HTR-8/SVneo (cell line): ENCODE results near the gene TXN.

Source experiments
- DNase-seq: peaks from one replicate; pipeline ENCODE4 v3.0.0; 2011; ENCODE audit warnings: low spot score, mixed read lengths; ENCODE audit not compliant: insufficient read length
- FAIRE-seq: peaks from 2 replicates; lab custom pipeline; 2011; peaks lifted over from hg19 to GRCh38; lab: Jason Lieb, UNC

TXN gene

GRCh38 chr9:110256380-110257096 lies at the start of gene TXN:
Gene TXN (minus strand): TSS chr9:110256507. CDS start chr9:110256435, 72 bp downstream.
- peak; percentile 33 for FAIRE-seq
- peak; percentile 80 for DNase-seq

- FAIRE-seq (no peak), DNase-seq (no peak)
Observed at GRCh38 chr9:110303133-110303532, 46.8 kb upstream of the TXN start.

GRCh38 chr9:110298043-110298605 lies 41.8 kb upstream of the TXN start:
- DNase-seq (no peak), FAIRE-seq (no peak)

GRCh38 chr9:110293248-110293647 lies 36.9 kb upstream of the TXN start:
- FAIRE-seq, result no peak

GRCh38 chr9:110291921-110292557 lies 35.7 kb upstream of the TXN start:
- FAIRE-seq (no peak), DNase-seq (no peak)

More at GRCh38 chr9:110293248-110293647, 36.9 kb upstream of the TXN start:
- DNase-seq, result no peak

GRCh38 chr9:110290001-110290400 lies 33.7 kb upstream of the TXN start:
- no peak for FAIRE-seq
- DNase-seq, result no peak

GRCh38 chr9:110288503-110288902 lies 32.2 kb upstream of the TXN start:
- FAIRE-seq, result no peak
- no peak for DNase-seq

GRCh38 chr9:110287289-110287680 lies 31.0 kb upstream of the TXN start:
- no peak for FAIRE-seq
- DNase-seq, result no peak

GRCh38 chr9:110284211-110284844 lies 28.0 kb upstream of the TXN start:
- DNase-seq (no peak), FAIRE-seq (no peak)

GRCh38 chr9:110283751-110284150 lies 27.4 kb upstream of the TXN start:
- FAIRE-seq, result no peak

GRCh38 chr9:110282739-110283081 lies 26.4 kb upstream of the TXN start:
- FAIRE-seq (no peak), DNase-seq (no peak)

More at GRCh38 chr9:110283751-110284150, 27.4 kb upstream of the TXN start:
- DNase-seq, result no peak

- DNase-seq (no peak), FAIRE-seq (no peak)
Observed at GRCh38 chr9:110282018-110282738, 25.9 kb upstream of the TXN start.

GRCh38 chr9:110278080-110278707 lies 21.9 kb upstream of the TXN start:
- FAIRE-seq (no peak), DNase-seq (no peak)

- FAIRE-seq (no peak), DNase-seq (no peak)
Observed at GRCh38 chr9:110276781-110277180, 20.5 kb upstream of the TXN start.

- DNase-seq (no peak), FAIRE-seq (no peak)
Observed at GRCh38 chr9:110270211-110270995, 14.1 kb upstream of the TXN start.

- FAIRE-seq, result no peak
- DNase-seq, result no peak
Observed at GRCh38 chr9:110266795-110267194, 10.5 kb upstream of the TXN start.

- FAIRE-seq, result no peak
- DNase-seq, result no peak
Observed at GRCh38 chr9:110261632-110262031, 5.3 kb upstream of the TXN start.

- DNase-seq (no peak), FAIRE-seq (no peak)
Observed at GRCh38 chr9:110260911-110261310, 4.6 kb upstream of the TXN start.

GRCh38 chr9:110259566-110259965 lies 3.3 kb upstream of the TXN start:
- no peak for DNase-seq
- FAIRE-seq, result no peak
